ENCODE results near the gene PSG11.
"Not testable (repeated sequence)": the region's sequence is repeated elsewhere in the genome, so short reads cannot be mapped to it uniquely, and the experiment has no call there.

GRCh38 chr19:43004846-43005245 is 21.4 kb downstream of the PSG11 start:
- TF ChIP-seq SRF, CEBPB (IDR thresholded peaks at IDR 0.05; ENCODE audit: low read depth): not testable (repeated sequence)
- TF ChIP-seq, protein P1, sequence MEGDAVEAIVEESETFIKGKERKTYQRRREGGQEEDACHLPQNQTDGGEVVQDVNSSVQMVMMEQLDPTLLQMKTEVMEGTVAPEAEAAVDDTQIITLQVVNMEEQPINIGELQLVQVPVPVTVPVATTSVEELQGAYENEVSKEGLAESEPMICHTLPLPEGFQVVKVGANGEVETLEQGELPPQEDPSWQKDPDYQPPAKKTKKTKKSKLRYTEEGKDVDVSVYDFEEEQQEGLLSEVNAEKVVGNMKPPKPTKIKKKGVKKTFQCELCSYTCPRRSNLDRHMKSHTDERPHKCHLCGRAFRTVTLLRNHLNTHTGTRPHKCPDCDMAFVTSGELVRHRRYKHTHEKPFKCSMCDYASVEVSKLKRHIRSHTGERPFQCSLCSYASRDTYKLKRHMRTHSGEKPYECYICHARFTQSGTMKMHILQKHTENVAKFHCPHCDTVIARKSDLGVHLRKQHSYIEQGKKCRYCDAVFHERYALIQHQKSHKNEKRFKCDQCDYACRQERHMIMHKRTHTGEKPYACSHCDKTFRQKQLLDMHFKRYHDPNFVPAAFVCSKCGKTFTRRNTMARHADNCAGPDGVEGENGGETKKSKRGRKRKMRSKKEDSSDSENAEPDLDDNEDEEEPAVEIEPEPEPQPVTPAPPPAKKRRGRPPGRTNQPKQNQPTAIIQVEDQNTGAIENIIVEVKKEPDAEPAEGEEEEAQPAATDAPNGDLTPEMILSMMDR (IDR thresholded peaks at IDR 0.05 in 2 of 3, conservative IDR thresholded peaks at IDR 0.05 in 1 of 3; ENCODE audit: borderline replicate concordance in 1 of 3, insufficient read depth in 1 of 3, low read depth in 2 of 3, low read length in 2 of 3) = not testable (repeated sequence)
